T-helper 17 cell (primary cell): ENCODE data around the gene ST6GAL2. TPM values are rescaled to one million over a fixed set of nuclear protein-coding genes. Genes with fewer than 3 reads are reported as not detected.

Source experiments
- ATAC-seq: fragments of 150-1000 bp; cut with Tn5 transposase; 2 replicates; pipeline ENCODE4 v1.10.0; 2021; ENCODE audit warnings: mild to moderate bottlenecking, moderate library complexity
- DNase-seq, 3 donors: peaks; one replicate each; pipeline versions ENCODE4 v3.0.0 to v3.0.0-alpha.2; 2020 to 2021
- H3K9me3 ChIP-seq: one replicate; pipeline ENCODE4 v1.7.0; 2013; ENCODE audit warnings: low read length, mild to moderate bottlenecking; ENCODE audit not compliant: control insufficient read depth, poor library complexity, severe bottlenecking
- H3K27ac Mint-ChIP-seq: one replicate; pipeline ENCODE4 v1.8.0; 2022; ENCODE audit warnings: mild to moderate bottlenecking, moderate library complexity, mixed read lengths
- H3K27me3 Mint-ChIP-seq: one replicate; pipeline ENCODE4 v1.8.0; 2022; ENCODE audit warnings: mixed read lengths
- H3K36me3 Mint-ChIP-seq: one replicate; pipeline ENCODE4 v1.8.0; 2022; ENCODE audit warnings: low read depth, mixed read lengths
- H3K4me1 Mint-ChIP-seq: one replicate; pipeline ENCODE4 v1.8.0; 2022; ENCODE audit warnings: mild to moderate bottlenecking, mixed read lengths
- H3K4me3 Mint-ChIP-seq: one replicate; pipeline ENCODE4 v1.8.0; 2022; ENCODE audit warnings: mild to moderate bottlenecking, moderate library complexity, mixed read lengths
- total RNA-seq, 4 donors: library from RNA in 2 of 4; stranded (reverse) in 2 of 4; gene quantifications; one replicate each; pipeline ENCODE4 v1.2.3 and lab custom pipeline; 2022 to 2026

The ST6GAL2 gene
- total RNA-seq, 2 donors from 2014 or later: 0.17 to 0.34 TPM

- H3K36me3 Mint-ChIP-seq: no peaks in the 10 kb centered on the region
- no peaks in the 10 kb centered on the region for H3K4me1 Mint-ChIP-seq
- ATAC-seq (no peak), DNase-seq (no peak)
- H3K9me3 ChIP-seq: no peaks in the 10 kb centered on the region
- no peak overlapping the region for H3K27ac Mint-ChIP-seq
- no peak overlapping the region for H3K4me3 Mint-ChIP-seq
- no peaks in the 10 kb centered on the region for H3K27me3 Mint-ChIP-seq
These were observed 34.0 kb downstream of the ST6GAL2 start for GRCh38 chr2:106851881-106852501.

- H3K9me3 ChIP-seq: no peaks in the 10 kb centered on the region
- DNase-seq (no peak), ATAC-seq (no peak)
- no peak overlapping the region for H3K4me3 Mint-ChIP-seq
- H3K27me3 Mint-ChIP-seq: no peaks in the 10 kb centered on the region
- H3K36me3 Mint-ChIP-seq: no peaks in the 10 kb centered on the region
- no peak overlapping the region for H3K27ac Mint-ChIP-seq
- H3K4me1 Mint-ChIP-seq: no peaks in the 10 kb centered on the region
These were observed 34.7 kb downstream of the ST6GAL2 start for GRCh38 chr2:106851087-106851874.

- Mint-ChIP-seq H3K36me3 (no peaks in the 10 kb centered on the region), H3K27ac (no peak overlapping the region), H3K4me3 (no peak overlapping the region), H3K4me1 (no peaks in the 10 kb centered on the region), H3K27me3 (no peaks in the 10 kb centered on the region)
- H3K9me3 ChIP-seq: no peaks in the 10 kb centered on the region
- no peak for ATAC-seq
- DNase-seq: no peak
These were observed 36.7 kb downstream of the ST6GAL2 start for GRCh38 chr2:106849253-106849652.

GRCh38 chr2:106847366-106847765 is 38.6 kb downstream of the ST6GAL2 start:
- Mint-ChIP-seq H3K27ac (no peak overlapping the region), H3K36me3 (no peaks in the 10 kb centered on the region), H3K27me3 (no peaks in the 10 kb centered on the region), H3K4me1 (no peaks in the 10 kb centered on the region), H3K4me3 (no peak overlapping the region)
- ATAC-seq: no peak
- DNase-seq: no peak
- no peaks in the 10 kb centered on the region for H3K9me3 ChIP-seq

- H3K9me3 ChIP-seq: no peaks in the 10 kb centered on the region
- H3K36me3 Mint-ChIP-seq: no peaks in the 10 kb centered on the region
- H3K27me3 Mint-ChIP-seq: no peaks in the 10 kb centered on the region
- no peaks in the 10 kb centered on the region for H3K4me1 Mint-ChIP-seq
- ATAC-seq (no peak), DNase-seq (no peak)
- no peak overlapping the region for H3K27ac Mint-ChIP-seq
- no peak overlapping the region for H3K4me3 Mint-ChIP-seq
These were observed 40.3 kb downstream of the ST6GAL2 start for GRCh38 chr2:106845716-106846115.

GRCh38 chr2:106843910-106844250 is 42.1 kb downstream of the ST6GAL2 start:
- DNase-seq (no peak), ATAC-seq (no peak)
- Mint-ChIP-seq H3K27ac (no peak overlapping the region), H3K4me3 (no peak overlapping the region), H3K36me3 (no peaks in the 10 kb centered on the region), H3K4me1 (peaks cover 2% of the 10 kb centered on the region), H3K27me3 (peaks cover 5% of the 10 kb centered on the region)
- no peaks in the 10 kb centered on the region for H3K9me3 ChIP-seq

- Mint-ChIP-seq H3K36me3 (no peaks in the 10 kb centered on the region), H3K4me3 (no peak overlapping the region), H3K4me1 (peaks cover 2% of the 10 kb centered on the region), H3K27me3 (peaks cover 5% of the 10 kb centered on the region), H3K27ac (no peak overlapping the region)
- DNase-seq (no peak), ATAC-seq (no peak)
- H3K9me3 ChIP-seq: no peaks in the 10 kb centered on the region
These were observed 42.7 kb downstream of the ST6GAL2 start for GRCh38 chr2:106843001-106843909.

- Mint-ChIP-seq H3K27ac (no peak overlapping the region), H3K36me3 (no peaks in the 10 kb centered on the region), H3K4me3 (no peak overlapping the region), H3K27me3 (peaks cover 5% of the 10 kb centered on the region), H3K4me1 (peaks cover 2% of the 10 kb centered on the region)
- H3K9me3 ChIP-seq: no peaks in the 10 kb centered on the region
- DNase-seq: no peak
- no peak for ATAC-seq
These were observed 43.9 kb downstream of the ST6GAL2 start for GRCh38 chr2:106841886-106842645.

- H3K9me3 ChIP-seq: no peaks in the 10 kb centered on the region
- H3K36me3 Mint-ChIP-seq: no peaks in the 10 kb centered on the region
- ATAC-seq: no peak
- H3K27me3 Mint-ChIP-seq: peaks cover 5% of the 10 kb centered on the region
- H3K4me1 Mint-ChIP-seq: peaks cover 2% of the 10 kb centered on the region
- H3K27ac Mint-ChIP-seq: no peak overlapping the region
- no peak for DNase-seq
- H3K4me3 Mint-ChIP-seq: no peak overlapping the region
These were observed 45.1 kb downstream of the ST6GAL2 start for GRCh38 chr2:106840818-106841217.

GRCh38 chr2:106839849-106840595 is 45.9 kb downstream of the ST6GAL2 start:
- Mint-ChIP-seq H3K4me3 (no peak overlapping the region), H3K4me1 (peaks cover 2% of the 10 kb centered on the region), H3K36me3 (no peaks in the 10 kb centered on the region), H3K27me3 (peaks cover 5% of the 10 kb centered on the region), H3K27ac (no peak overlapping the region)
- no peaks in the 10 kb centered on the region for H3K9me3 ChIP-seq
- no peak for DNase-seq
- ATAC-seq: no peak

- peaks cover 12% of the 10 kb centered on the region for H3K27me3 Mint-ChIP-seq
- no peak overlapping the region for H3K4me3 Mint-ChIP-seq
- no peak for DNase-seq
- H3K9me3 ChIP-seq: no peaks in the 10 kb centered on the region
- no peaks in the 10 kb centered on the region for H3K36me3 Mint-ChIP-seq
- H3K27ac Mint-ChIP-seq: no peak overlapping the region
- ATAC-seq: no peak
- H3K4me1 Mint-ChIP-seq: no peaks in the 10 kb centered on the region
These were observed 52.7 kb downstream of the ST6GAL2 start for GRCh38 chr2:106833256-106833655.

GRCh38 chr2:106831816-106832569 is 54.0 kb downstream of the ST6GAL2 start:
- Mint-ChIP-seq H3K27ac (no peak overlapping the region), H3K4me3 (no peak overlapping the region), H3K4me1 (no peaks in the 10 kb centered on the region), H3K27me3 (peaks cover 12% of the 10 kb centered on the region), H3K36me3 (no peaks in the 10 kb centered on the region)
- no peak for ATAC-seq
- no peaks in the 10 kb centered on the region for H3K9me3 ChIP-seq
- no peak for DNase-seq
